Keratinocyte (primary cell): Measurements from ENCODE around the gene METTL5. TPM values are rescaled to one million over a fixed set of nuclear protein-coding genes. Genes with fewer than 3 reads are reported as not detected.

Experiments used
- DNase-seq: peaks from one replicate; pipeline ENCODE4 v3.0.0-alpha.2; 2011; ENCODE audit warnings: low read depth, missing footprints, low spot score
- FAIRE-seq: peaks from 2 replicates; lab custom pipeline; 2011; peaks lifted over from hg19 to GRCh38; lab: Jason Lieb, UNC
- H2AFZ ChIP-seq: 2 replicates; pipeline ENCODE4 v1.6.0; 2012; ENCODE audit warnings: low read length, control low read depth, inconsistent platforms; ENCODE audit not compliant: control insufficient read depth
- H3K27ac ChIP-seq: 2 replicates; pipeline ENCODE4 v1.5.1; 2011; ENCODE audit warnings: low read length; ENCODE audit not compliant: control insufficient read depth, insufficient read depth
- H3K27me3 ChIP-seq: 3 replicates; pipeline ENCODE4 v1.6.0; 2011; ENCODE audit warnings: low read length; ENCODE audit not compliant: control insufficient read depth, insufficient read depth; ENCODE audit errors: extremely low read depth
- H3K36me3 ChIP-seq, 2 experiments: 2 replicates in 1 of 2; 3 replicates in 1 of 2; pipeline ENCODE4 v1.5.1; 2011; ENCODE audit warnings: low read length in 2 of 2, mild to moderate bottlenecking in 1 of 2; ENCODE audit not compliant: control insufficient read depth in 2 of 2, insufficient read depth in 2 of 2; ENCODE audit errors: extremely low read depth in 1 of 2
- H3K4me1 ChIP-seq: 3 replicates; pipeline ENCODE4 v1.5.1; 2011; ENCODE audit warnings: low read length; ENCODE audit not compliant: control insufficient read depth, insufficient read depth; ENCODE audit errors: extremely low read depth
- H3K4me2 ChIP-seq: 3 replicates; pipeline ENCODE4 v1.6.0; 2011; ENCODE audit warnings: low read depth, low read length; ENCODE audit not compliant: control insufficient read depth, insufficient read depth; ENCODE audit errors: extremely low read depth
- H3K4me3 ChIP-seq, 3 experiments: fragments of 200-600 bp in 1 of 3; sonication (generic) in 1 of 3; 2 replicates in 2 of 3; 3 replicates in 1 of 3; pipeline ENCODE4 v1.5.1; 2011 to 2016; ENCODE audit warnings: low read length in 3 of 3, mild to moderate bottlenecking in 3 of 3, control low read depth in 2 of 3, inconsistent platforms in 1 of 3, low read depth in 1 of 3, mixed read lengths in 1 of 3, mixed run types in 1 of 3, moderate library complexity in 1 of 3; ENCODE audit not compliant: control insufficient read depth in 2 of 3, insufficient read depth in 2 of 3; ENCODE audit errors: extremely low read depth in 1 of 3
- H3K79me2 ChIP-seq: 2 replicates; pipeline ENCODE4 v1.6.0; 2012; ENCODE audit warnings: low read length; ENCODE audit not compliant: control insufficient read depth, insufficient read depth
- H3K9ac ChIP-seq: 3 replicates; pipeline ENCODE4 v1.6.0; 2011; ENCODE audit warnings: low read length; ENCODE audit not compliant: control insufficient read depth, insufficient read depth; ENCODE audit errors: extremely low read depth
- H3K9me1 ChIP-seq: 3 replicates; pipeline ENCODE4 v1.6.0; 2011; ENCODE audit warnings: low read length; ENCODE audit not compliant: control insufficient read depth, insufficient read depth; ENCODE audit errors: extremely low read depth
- H3K9me3 ChIP-seq: 2 replicates; pipeline ENCODE4 v1.5.1; 2012; ENCODE audit warnings: low read depth, low read length; ENCODE audit not compliant: control insufficient read depth
- H4K20me1 ChIP-seq: 3 replicates; pipeline ENCODE4 v1.6.0; 2011; ENCODE audit warnings: low read length; ENCODE audit not compliant: control insufficient read depth, insufficient read depth; ENCODE audit errors: extremely low read depth
- EZH2 ChIP-seq: IDR thresholded peaks from one replicate; pipeline ENCODE4 v1.6.1; 2012; ENCODE audit warnings: inconsistent platforms, mild to moderate bottlenecking, low read length, moderate library complexity
- dilution Hi-C: fragments of 300-500 bp; cut with MboI; formaldehyde crosslinking; loops from one replicate; pipeline ENCODE4 v1.7.0; 2020; ENCODE audit warnings: low sequenced_read_pairs; ENCODE audit not compliant: extremely low pct_ligation_motif_present
- polyA plus RNA-seq, 5 experiments: library from polyadenylated mRNA; depleted of rRNA in 3 of 5; stranded (reverse) in 3 of 5; stranded (forward) in 1 of 5; unstranded in 1 of 5; fragments of >200 nt; gene quantifications; 1 replicate in 1 of 5; 2 replicates in 3 of 5; 3 replicates in 1 of 5; pipeline versions ENCODE4 v1.2.1 to v1.2.3, GENCODE V29; 2011 to 2012; ENCODE audit warnings: missing spikeins in 2 of 5, low read depth in 1 of 5, low replicate concordance in 1 of 5
- TF ChIP-seq, protein P1 (sequence below), 3 experiments: IDR thresholded peaks in 1 of 3; conservative IDR thresholded peaks in 1 of 3; optimal IDR thresholded peaks in 1 of 3; 2 replicates in 2 of 3; 3 replicates in 1 of 3; pipeline versions ENCODE3 to v1.5.1; 2011; ENCODE audit warnings: low read length in 3 of 3, mild to moderate bottlenecking in 3 of 3, moderate library complexity in 2 of 3, control low read depth in 1 of 3, inconsistent platforms in 1 of 3; ENCODE audit not compliant: insufficient read depth in 2 of 3; ENCODE audit errors: extremely low read depth in 1 of 3

Gene METTL5
- polyA plus RNA-seq, 1 donor (not counting 4 experiments of a cell fraction or from before 2014, with no cell fraction given) = 119 TPM

- Histone ChIP-seq H3K4me2 (no peak overlapping the region), H3K79me2 (no peaks in the 10 kb centered on the region), H3K4me3 (no peak overlapping the region), H3K9ac (no peak overlapping the region), H3K27me3 (no peaks in the 10 kb centered on the region), H3K27ac (no peak overlapping the region), H4K20me1 (no peaks in the 10 kb centered on the region), H2AFZ (no peak overlapping the region), H3K9me3 (no peaks in the 10 kb centered on the region), H3K36me3 (no peaks in the 10 kb centered on the region), H3K9me1 (no peaks in the 10 kb centered on the region), H3K4me1 (peaks cover 2% of the 10 kb centered on the region)
- FAIRE-seq (no peak), DNase-seq (no peak)
- dilution Hi-C loops = no loop called here
- TF ChIP-seq, protein P1, sequence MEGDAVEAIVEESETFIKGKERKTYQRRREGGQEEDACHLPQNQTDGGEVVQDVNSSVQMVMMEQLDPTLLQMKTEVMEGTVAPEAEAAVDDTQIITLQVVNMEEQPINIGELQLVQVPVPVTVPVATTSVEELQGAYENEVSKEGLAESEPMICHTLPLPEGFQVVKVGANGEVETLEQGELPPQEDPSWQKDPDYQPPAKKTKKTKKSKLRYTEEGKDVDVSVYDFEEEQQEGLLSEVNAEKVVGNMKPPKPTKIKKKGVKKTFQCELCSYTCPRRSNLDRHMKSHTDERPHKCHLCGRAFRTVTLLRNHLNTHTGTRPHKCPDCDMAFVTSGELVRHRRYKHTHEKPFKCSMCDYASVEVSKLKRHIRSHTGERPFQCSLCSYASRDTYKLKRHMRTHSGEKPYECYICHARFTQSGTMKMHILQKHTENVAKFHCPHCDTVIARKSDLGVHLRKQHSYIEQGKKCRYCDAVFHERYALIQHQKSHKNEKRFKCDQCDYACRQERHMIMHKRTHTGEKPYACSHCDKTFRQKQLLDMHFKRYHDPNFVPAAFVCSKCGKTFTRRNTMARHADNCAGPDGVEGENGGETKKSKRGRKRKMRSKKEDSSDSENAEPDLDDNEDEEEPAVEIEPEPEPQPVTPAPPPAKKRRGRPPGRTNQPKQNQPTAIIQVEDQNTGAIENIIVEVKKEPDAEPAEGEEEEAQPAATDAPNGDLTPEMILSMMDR (optimal IDR thresholded peaks at IDR 0.05 in 1 of 3, IDR thresholded peaks at IDR 0.05 in 1 of 3, conservative IDR thresholded peaks at IDR 0.05 in 1 of 3; ENCODE audit: extremely low read depth in 1 of 3, insufficient read depth in 2 of 3, low read length in 3 of 3) = no peak
- TF ChIP-seq EZH2 = no peak
Measured at GRCh38 chr2:169761970-169762292, 62.8 kb downstream of the METTL5 start.

Other genes starting within 250 kb of the METTL5 start
- gene PPIG, start 240.6 kb downstream of the METTL5 start, polyA plus RNA-seq = 24.6 to 37.4 TPM (median 28.6 TPM) in 3 replicates
- 0.03 to 0.30 TPM in 2 of 3 replicates, not detected in the other for gene CFAP210, start 130.5 kb downstream of the METTL5 start, polyA plus RNA-seq
- 0.73 to 2.9 TPM (median 1.6 TPM) in 3 replicates for gene PHOSPHO2, start 130.4 kb downstream of the METTL5 start, polyA plus RNA-seq
- gene KLHL23, start 91.1 kb downstream of the METTL5 start, polyA plus RNA-seq = 0.62 to 2.0 TPM (median 0.79 TPM) in 3 replicates
- gene SSB, start 26.0 kb downstream of the METTL5 start, polyA plus RNA-seq = 74.1 to 149 TPM (median 97.4 TPM) in 3 replicates
- gene UBR3, start 2.5 kb upstream of the METTL5 start, polyA plus RNA-seq = 9.5 to 14.7 TPM (median 11.1 TPM) in 3 replicates